H1 (cell line): ENCODE data around the gene GBF1. TPM values are rescaled to one million over a fixed set of nuclear protein-coding genes. Genes with fewer than 3 reads are reported as not detected.

Source experiments
- ASH2L ChIP-seq: fragments of 200-600, 300-600 bp; sonication (generic); IDR thresholded peaks from one replicate; pipeline ENCODE4 v1.7.1; 2017; ENCODE audit warnings: low read length
- ATF2 ChIP-seq: IDR thresholded peaks from 2 replicates; pipeline ENCODE4 v1.6.1; 2012; ENCODE audit warnings: low read length, inconsistent platforms
- BRCA1 ChIP-seq: IDR thresholded peaks from 2 replicates; pipeline ENCODE4 v1.6.1; 2012; ENCODE audit warnings: low read depth, low read length, improper control_type of control experiment
- E2F6 ChIP-seq: IDR thresholded peaks from 2 replicates; pipeline ENCODE4 v1.6.1; 2012; ENCODE audit warnings: inconsistent platforms
- MAX ChIP-seq: IDR thresholded peaks from 2 replicates; pipeline ENCODE4 v1.6.1; 2012; ENCODE audit warnings: inconsistent platforms
- RBBP5 ChIP-seq: IDR thresholded peaks from 2 replicates; pipeline ENCODE4 v1.7.1; 2012; ENCODE audit warnings: low read depth, mild to moderate bottlenecking, inconsistent platforms, low read length, moderate library complexity, borderline replicate concordance
- SAP30 ChIP-seq: fragments of 300-600 bp; sonication (generic); IDR thresholded peaks from 2 replicates; pipeline ENCODE4 v1.7.1; 2012; ENCODE audit warnings: low read length, moderate library complexity, mild to moderate bottlenecking, inconsistent platforms; ENCODE audit not compliant: insufficient read depth, insufficient replicate concordance
- SIRT6 ChIP-seq: IDR thresholded peaks from one replicate; pipeline ENCODE4 v1.7.1; 2012; ENCODE audit warnings: low read length, inconsistent platforms
- polyA plus RNA-seq, 7 experiments: library from polyadenylated mRNA; depleted of rRNA in 3 of 7; stranded (reverse) in 5 of 7; unstranded in 2 of 7; fragments of >200 nt in 5 of 7; fragments of 200-250 nt in 2 of 7; gene quantifications; 1 replicate in 5 of 7; 2 replicates in 1 of 7; 4 replicates in 1 of 7; pipeline versions ENCODE4 v1.2.1 to v1.2.3, GENCODE V29; 2011 to 2013; ENCODE audit warnings: missing spikeins in 2 of 7, mixed read lengths in 2 of 7
- total RNA-seq: library from RNA; stranded (reverse); fragmentation: NEBNext Ultra II Directional; extraction: Animal tissue kit (Norgen Biotek cat#: 25700); gene quantifications from 2 replicates; pipeline ENCODE4 v1.2.1, GENCODE V29; 2021

Gene GBF1
- total and polyA plus RNA-seq, 2 of the 8 experiments (the other 6 are each of a cell fraction or from before 2014, with no cell fraction given): 11.0 to 25.5 TPM

GRCh38 chr10:102241444-102242117, 3.8 kb upstream of the GBF1 start, which contains the start of gene PITX3 (continued):
- TF ChIP-seq BRCA1: no peak
- TF ChIP-seq MAX: peak; percentile 89
- peak; percentile 10 for TF ChIP-seq ASH2L
- peak; percentile 44 for TF ChIP-seq SAP30
- no peak for TF ChIP-seq SIRT6
- peak; percentile 55 for TF ChIP-seq E2F6
- TF ChIP-seq RBBP5: peak; percentile 49
- no peak for TF ChIP-seq ATF2
- TF ChIP-seq, all 59 proteins: peak for 11
